KMS-11 (cell line): Measurements from ENCODE around the gene TEX13B.

Source experiments
- H2AFZ ChIP-seq: fragments of 200-600 bp; sonication (generic); 2 replicates; pipeline ENCODE4 v1.6.1; 2016; ENCODE audit warnings: antibody characterized with exemption, mixed run types, low read depth
- H3K27ac ChIP-seq: fragments of 200-600 bp; sonication (generic); 2 replicates; pipeline ENCODE4 v1.6.1; 2016; ENCODE audit warnings: mild to moderate bottlenecking, mixed run types
- H3K27me3 ChIP-seq: fragments of 200-600 bp; sonication (generic); 2 replicates; pipeline ENCODE4 v1.6.1; 2017; ENCODE audit warnings: mild to moderate bottlenecking, low read depth, mixed run types, moderate library complexity; ENCODE audit not compliant: insufficient read depth
- H3K36me3 ChIP-seq: fragments of 200-600 bp; sonication (generic); 2 replicates; pipeline ENCODE4 v1.6.1; 2017; ENCODE audit warnings: mild to moderate bottlenecking, mixed run types; ENCODE audit not compliant: insufficient read depth
- H3K4me1 ChIP-seq: fragments of 200-600 bp; sonication (generic); 2 replicates; pipeline ENCODE4 v1.6.1; 2016; ENCODE audit warnings: mild to moderate bottlenecking, low read depth, mixed run types; ENCODE audit not compliant: poor library complexity, severe bottlenecking
- H3K4me2 ChIP-seq: fragments of 200-600 bp; sonication (generic); 2 replicates; pipeline ENCODE4 v1.7.0; 2016; ENCODE audit warnings: mild to moderate bottlenecking, mixed run types
- H3K4me3 ChIP-seq: fragments of 200-600 bp; sonication (generic); IDR thresholded peaks from 2 replicates; pipeline ENCODE4 v1.6.1; 2017; ENCODE audit warnings: low read depth, low read length, mixed read lengths; ENCODE audit not compliant: insufficient read depth
- H3K79me2 ChIP-seq: fragments of 200-600 bp; sonication (generic); 2 replicates; pipeline ENCODE4 v1.6.1; 2016; ENCODE audit warnings: low read depth, mixed run types; ENCODE audit not compliant: insufficient read depth
- H3K9ac ChIP-seq: fragments of 200-600 bp; sonication (generic); 2 replicates; pipeline ENCODE4 v1.6.1; 2016; ENCODE audit warnings: mild to moderate bottlenecking, mixed run types
- H4K20me1 ChIP-seq: fragments of 200-600 bp; sonication (generic); 2 replicates; pipeline ENCODE4 v1.6.1; 2016; ENCODE audit warnings: mild to moderate bottlenecking, mixed run types; ENCODE audit not compliant: insufficient read depth
- TF ChIP-seq, protein P1 (sequence below): fragments of 200-600 bp; sonication (generic); conservative IDR thresholded peaks from 2 replicates; pipeline ENCODE4 v1.6.1; 2017; ENCODE audit warnings: low read depth, mild to moderate bottlenecking, antibody characterized with exemption, low read length, moderate library complexity, mixed read lengths

TEX13B gene

GRCh38 chrX:108018656-108019381, 36.6 kb upstream of the TEX13B start:
- H3K27ac ChIP-seq, result no peak overlapping the region
- H3K4me3 ChIP-seq, result no peak overlapping the region
- no peak overlapping the region; the same call in 1 of the 2 replicates for H2AFZ ChIP-seq
- TF ChIP-seq, protein P1, sequence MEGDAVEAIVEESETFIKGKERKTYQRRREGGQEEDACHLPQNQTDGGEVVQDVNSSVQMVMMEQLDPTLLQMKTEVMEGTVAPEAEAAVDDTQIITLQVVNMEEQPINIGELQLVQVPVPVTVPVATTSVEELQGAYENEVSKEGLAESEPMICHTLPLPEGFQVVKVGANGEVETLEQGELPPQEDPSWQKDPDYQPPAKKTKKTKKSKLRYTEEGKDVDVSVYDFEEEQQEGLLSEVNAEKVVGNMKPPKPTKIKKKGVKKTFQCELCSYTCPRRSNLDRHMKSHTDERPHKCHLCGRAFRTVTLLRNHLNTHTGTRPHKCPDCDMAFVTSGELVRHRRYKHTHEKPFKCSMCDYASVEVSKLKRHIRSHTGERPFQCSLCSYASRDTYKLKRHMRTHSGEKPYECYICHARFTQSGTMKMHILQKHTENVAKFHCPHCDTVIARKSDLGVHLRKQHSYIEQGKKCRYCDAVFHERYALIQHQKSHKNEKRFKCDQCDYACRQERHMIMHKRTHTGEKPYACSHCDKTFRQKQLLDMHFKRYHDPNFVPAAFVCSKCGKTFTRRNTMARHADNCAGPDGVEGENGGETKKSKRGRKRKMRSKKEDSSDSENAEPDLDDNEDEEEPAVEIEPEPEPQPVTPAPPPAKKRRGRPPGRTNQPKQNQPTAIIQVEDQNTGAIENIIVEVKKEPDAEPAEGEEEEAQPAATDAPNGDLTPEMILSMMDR, result no peak
- no peaks in the 10 kb centered on the region for H3K79me2 ChIP-seq
- no peak overlapping the region for H3K4me2 ChIP-seq
- no peaks in the 10 kb centered on the region for H3K27me3 ChIP-seq
- H3K4me1 ChIP-seq, result peaks cover 8% of the 10 kb centered on the region
- no peaks in the 10 kb centered on the region for H3K36me3 ChIP-seq
- H3K9ac ChIP-seq, result no peak overlapping the region
- H4K20me1 ChIP-seq, result no peaks in the 10 kb centered on the region

DNA sequence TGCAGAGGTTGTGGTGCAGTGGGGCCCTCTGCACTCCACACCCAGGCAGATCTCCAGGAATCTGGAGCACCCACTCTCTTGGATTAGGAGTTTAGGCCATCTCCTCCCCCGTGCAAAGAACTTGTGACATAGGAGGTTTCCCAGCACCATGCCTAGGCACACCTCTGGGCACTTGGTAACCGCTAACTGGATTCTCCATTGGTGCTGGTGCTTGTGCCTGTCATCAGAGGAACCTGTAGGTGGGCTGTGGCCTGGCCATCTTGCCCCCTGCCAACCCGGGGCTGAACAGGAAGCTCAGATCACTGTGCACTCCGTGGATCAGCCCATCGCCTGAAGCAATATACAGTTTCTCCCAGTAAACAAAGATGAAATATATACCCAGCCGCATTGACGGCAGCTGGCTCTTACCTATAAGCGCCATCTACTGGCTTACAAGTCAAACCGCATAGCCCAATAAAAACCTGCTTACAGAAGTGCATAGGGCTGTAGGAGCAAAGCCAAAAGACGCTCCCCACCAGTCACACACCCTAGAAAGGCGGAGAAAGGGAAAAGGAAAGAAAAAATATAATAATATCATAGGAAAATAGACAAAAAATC, 19.1 kb upstream of the TEX13B start:
- no peaks in the 10 kb centered on the region for H3K79me2 ChIP-seq
- H3K9ac ChIP-seq, result no peak overlapping the region
- H3K27me3 ChIP-seq, result no peaks in the 10 kb centered on the region
- no peaks in the 10 kb centered on the region for H3K36me3 ChIP-seq
- H3K27ac ChIP-seq, result no peak overlapping the region
- peaks cover 7% of the 10 kb centered on the region for H3K4me1 ChIP-seq
- H3K4me3 ChIP-seq, result no peak overlapping the region
- no peak overlapping the region for H3K4me2 ChIP-seq
- TF ChIP-seq, protein P1, result peak; percentile 66
- no peaks in the 10 kb centered on the region for H4K20me1 ChIP-seq
- peak overlapping the region; percentile 57; the same call in 1 of the 2 replicates for H2AFZ ChIP-seq

GRCh38 chrX:108000751-108001150, 18.6 kb upstream of the TEX13B start:
- H3K36me3 ChIP-seq, result no peaks in the 10 kb centered on the region
- no peaks in the 10 kb centered on the region for H4K20me1 ChIP-seq
- no peaks in the 10 kb centered on the region for H3K79me2 ChIP-seq
- H3K27ac ChIP-seq, result no peak overlapping the region
- H3K9ac ChIP-seq, result no peak overlapping the region
- TF ChIP-seq, protein P1, result no peak
- H2AFZ ChIP-seq, result peak overlapping the region; percentile 57; the same call in 1 of the 2 replicates
- H3K4me1 ChIP-seq, result peaks cover 7% of the 10 kb centered on the region
- no peaks in the 10 kb centered on the region for H3K27me3 ChIP-seq
- H3K4me2 ChIP-seq, result no peak overlapping the region
- no peak overlapping the region for H3K4me3 ChIP-seq

DNA sequence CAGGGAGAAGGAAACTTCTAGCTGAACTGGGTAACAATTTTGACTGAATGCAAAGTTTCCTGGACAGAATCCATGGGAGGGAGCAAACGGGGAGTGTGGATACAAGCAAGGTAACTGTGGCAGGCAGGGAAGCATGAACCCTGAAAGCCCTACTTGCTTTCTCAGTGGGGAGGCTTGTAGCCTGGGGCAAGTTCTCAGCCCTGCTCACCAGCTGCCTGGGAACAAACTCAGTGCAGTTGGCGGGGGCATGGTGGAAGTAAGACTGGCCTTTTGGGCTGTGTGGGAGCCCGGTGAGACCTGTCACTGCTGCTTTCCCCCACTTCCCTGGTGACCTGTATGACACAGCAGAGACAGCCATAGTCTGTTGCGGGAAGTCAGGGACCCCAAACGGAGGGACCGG, 14.0 kb upstream of the TEX13B start:
- Histone ChIP-seq H3K36me3 (no peaks in the 10 kb centered on the region), H3K27me3 (no peaks in the 10 kb centered on the region), H3K27ac (no peak overlapping the region), H3K9ac (no peak overlapping the region), H3K4me3 (no peak overlapping the region), H2AFZ (no peak overlapping the region), H3K79me2 (no peaks in the 10 kb centered on the region), H3K4me1 (peaks cover under 1% of the 10 kb centered on the region), H3K4me2 (no peak overlapping the region), H4K20me1 (no peaks in the 10 kb centered on the region)
- TF ChIP-seq, protein P1, result no peak
